ENCODE results near the gene KCMF1. TPM values are rescaled to one million over a fixed set of nuclear protein-coding genes. Genes with fewer than 3 reads are reported as not detected.

The KCMF1 gene
- total RNA-seq, 4 donors from 2014 or later = 41.5 to 97.3 (median 55.5) TPM

- DNase-seq = no peak
- in situ Hi-C loops (cut with MboI; ENCODE audit: low pct_ligation_motif_present in 1 of 4, low pct_unique_long_range_greater_than_20kb in 1 of 4, low sequenced_read_pairs in 3 of 4) = no loop called here
- intact Hi-C loops (cut with DNase I; ENCODE audit: low total_unique reads) = no loop called here
- 72 to 83% methylated on average over 2 of the region's 2 CpGs for WGBS, 2 donors (ENCODE audit: low coverage in 1 of 2)
- no peaks in the 10 kb centered on the region for H3K9me3 ChIP-seq
- no peaks in the 10 kb centered on the region for H3K36me3 ChIP-seq
- H3K4me3 ChIP-seq = no peak overlapping the region
- no peak for TF ChIP-seq POLR2AphosphoS5 (IDR thresholded peaks at IDR 0.05)
- TF ChIP-seq POLR2A (IDR thresholded peaks at IDR 0.05) = no peak
- no peak for TF ChIP-seq CTCF (IDR thresholded peaks at IDR 0.05)
- H3K4me1 ChIP-seq = no peaks in the 10 kb centered on the region
- H3K27me3 ChIP-seq = peaks cover 7% of the 10 kb centered on the region
- H3K27ac ChIP-seq = no peak overlapping the region
Measured at GRCh38 chr2:85091838-85092237, 120.9 kb downstream of the KCMF1 start.

DNA sequence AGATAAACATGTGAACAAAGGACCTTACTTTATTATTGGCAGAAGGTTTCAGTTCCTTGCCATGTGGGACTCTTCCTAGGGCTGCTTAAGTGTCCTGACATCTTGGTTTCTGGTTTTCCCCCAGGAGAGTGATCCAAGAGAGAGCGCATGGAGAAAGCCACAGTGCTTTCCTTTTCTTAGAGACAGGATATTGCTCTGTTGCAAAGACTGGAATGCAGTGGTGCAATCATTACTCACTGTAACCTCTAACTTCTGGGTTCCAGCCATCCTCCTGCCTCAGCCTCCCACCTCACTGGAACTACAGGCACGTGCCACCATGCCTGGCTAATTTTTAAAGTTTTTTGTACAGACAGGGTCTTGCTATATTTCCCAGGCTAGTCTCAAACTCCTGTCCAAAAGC is 124.1 kb downstream of the KCMF1 start:
- Histone ChIP-seq H3K4me3 (no peak overlapping the region), H3K4me1 (no peaks in the 10 kb centered on the region), H3K27me3 (no peaks in the 10 kb centered on the region), H3K36me3 (no peaks in the 10 kb centered on the region), H3K27ac (no peak overlapping the region), H3K9me3 (no peaks in the 10 kb centered on the region)
- 70% methylated on average over 2 of the region's 2 CpGs; no CpG with 5 or more reads in 1 of the 2 donors for WGBS, 2 donors (ENCODE audit: low coverage in 1 of 2)
- DNase-seq = no peak
- in situ Hi-C loops (cut with MboI; ENCODE audit: low pct_ligation_motif_present in 1 of 4, low pct_unique_long_range_greater_than_20kb in 1 of 4, low sequenced_read_pairs in 3 of 4) (no loop called here), intact Hi-C loops (cut with DNase I; ENCODE audit: low total_unique reads) (no loop called here)
- TF ChIP-seq POLR2A (IDR thresholded peaks at IDR 0.05) = no peak

DNA sequence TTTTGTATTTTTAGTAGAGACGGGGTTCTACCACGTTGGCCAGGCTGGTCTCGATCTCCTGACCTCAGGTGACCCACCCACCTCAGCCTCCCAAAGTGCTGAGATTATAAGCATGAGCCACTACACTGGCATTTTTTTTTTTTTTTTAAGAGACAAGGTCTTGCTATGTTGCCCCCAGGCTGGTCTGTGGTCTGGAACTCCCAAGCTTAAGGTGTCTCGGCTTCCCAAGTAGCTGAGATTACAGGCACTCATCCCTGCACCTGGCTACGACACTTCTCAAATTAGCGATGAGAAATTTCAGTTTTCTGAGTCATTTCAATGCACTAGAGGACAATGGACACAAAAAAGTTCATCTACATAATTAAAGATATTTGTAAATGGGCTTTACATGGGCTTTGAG is 125.7 kb downstream of the KCMF1 start:
- 80 to 85% methylated on average over 3 to 6 of the region's 6 CpGs for WGBS, 2 donors (ENCODE audit: low coverage in 1 of 2)
- H3K4me3 ChIP-seq = no peak overlapping the region
- H3K36me3 ChIP-seq = no peaks in the 10 kb centered on the region
- TF ChIP-seq EP300 (IDR thresholded peaks at IDR 0.05; ENCODE audit: low read depth) (no peak), POLR2AphosphoS5 (IDR thresholded peaks at IDR 0.05) (no peak), POLR2A (IDR thresholded peaks at IDR 0.05) (no peak), CTCF (IDR thresholded peaks at IDR 0.05) (no peak)
- H3K27ac ChIP-seq = no peak overlapping the region
- in situ Hi-C loops (cut with MboI; ENCODE audit: low pct_ligation_motif_present in 1 of 4, low pct_unique_long_range_greater_than_20kb in 1 of 4, low sequenced_read_pairs in 3 of 4) = no loop called here
- DNase-seq = no peak
- H3K9me3 ChIP-seq = no peaks in the 10 kb centered on the region
- intact Hi-C loops (cut with DNase I; ENCODE audit: low total_unique reads) = no loop called here
- no peaks in the 10 kb centered on the region for H3K4me1 ChIP-seq
- no peaks in the 10 kb centered on the region for H3K27me3 ChIP-seq

DNA sequence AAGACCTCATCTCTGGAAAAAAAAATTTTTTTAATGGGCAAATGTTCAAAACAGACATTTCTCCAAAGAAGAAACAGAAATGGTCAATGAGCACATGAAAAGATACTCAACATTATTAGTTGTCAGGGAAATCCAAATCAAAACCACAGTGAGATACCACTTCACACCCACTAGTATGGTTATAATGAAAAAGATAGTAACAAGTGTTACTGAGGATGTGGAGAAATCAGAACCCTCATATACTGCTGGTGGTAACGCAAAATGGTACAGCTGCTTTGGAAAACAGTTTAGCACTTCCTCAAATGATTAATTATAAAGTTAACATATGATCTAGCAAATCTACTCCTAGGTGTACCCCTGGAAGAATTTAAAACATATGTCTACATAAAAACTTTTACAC is 133.3 kb downstream of the KCMF1 start:
- 73% methylated on average over 1 of the region's 1 CpG for WGBS, 2 donors (ENCODE audit: low coverage in 1 of 2)
- no peaks in the 10 kb centered on the region for H3K9me3 ChIP-seq
- no peaks in the 10 kb centered on the region for H3K36me3 ChIP-seq
- no peak for DNase-seq
- H3K27ac ChIP-seq = no peak overlapping the region
- TF ChIP-seq POLR2AphosphoS5 (IDR thresholded peaks at IDR 0.05) (no peak), EP300 (IDR thresholded peaks at IDR 0.05; ENCODE audit: low read depth) (no peak), POLR2A (IDR thresholded peaks at IDR 0.05) (no peak), CTCF (IDR thresholded peaks at IDR 0.05) (no peak)
- intact Hi-C loops (cut with DNase I; ENCODE audit: low total_unique reads) = no loop called here
- no peaks in the 10 kb centered on the region for H3K4me1 ChIP-seq
- H3K4me3 ChIP-seq = no peak overlapping the region
- in situ Hi-C loops (cut with MboI; ENCODE audit: low pct_ligation_motif_present in 1 of 4, low pct_unique_long_range_greater_than_20kb in 1 of 4, low sequenced_read_pairs in 3 of 4) = no loop called here
- H3K27me3 ChIP-seq = no peaks in the 10 kb centered on the region

DNA sequence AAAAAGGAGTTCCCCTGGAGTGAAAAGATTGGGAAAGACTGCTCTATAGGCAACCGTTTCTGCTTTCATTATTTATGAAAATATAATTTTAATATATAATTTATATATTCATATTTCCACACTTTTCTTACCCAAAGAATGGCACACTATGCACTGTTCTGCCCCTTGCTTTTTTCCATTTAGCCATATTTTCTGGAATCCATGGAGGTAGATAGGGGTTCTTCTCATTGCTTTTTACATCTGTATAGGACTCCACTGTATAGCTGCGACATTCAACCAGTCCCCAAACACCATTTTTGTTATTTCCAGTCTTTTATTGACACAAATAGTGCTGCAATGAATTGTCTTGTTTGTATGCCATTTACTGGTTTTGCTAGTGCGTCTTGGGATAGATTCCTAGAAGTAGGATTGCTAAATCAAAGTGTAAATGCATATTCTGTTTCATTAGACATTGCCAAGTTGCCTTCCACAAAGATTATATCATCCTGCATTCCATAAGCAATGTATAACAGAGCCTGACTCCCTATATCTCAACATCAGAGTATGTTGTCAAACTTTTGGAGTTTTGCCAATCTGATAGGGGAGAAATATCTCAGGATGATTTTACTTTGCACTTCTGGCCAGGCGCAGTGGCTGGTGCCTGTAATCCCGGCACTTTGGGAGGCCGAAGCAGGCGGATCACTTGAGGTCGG is 135.7 kb downstream of the KCMF1 start:
- no peak for TF ChIP-seq POLR2AphosphoS5 (IDR thresholded peaks at IDR 0.05)
- no peak for TF ChIP-seq POLR2A (IDR thresholded peaks at IDR 0.05)
- no peak for TF ChIP-seq EP300 (IDR thresholded peaks at IDR 0.05; ENCODE audit: low read depth)
- no peak for TF ChIP-seq CTCF (IDR thresholded peaks at IDR 0.05)
- H3K9me3 ChIP-seq = no peaks in the 10 kb centered on the region
- H3K27me3 ChIP-seq = no peaks in the 10 kb centered on the region
- H3K4me3 ChIP-seq = no peak overlapping the region
- in situ Hi-C loops (cut with MboI; ENCODE audit: low pct_ligation_motif_present in 1 of 4, low pct_unique_long_range_greater_than_20kb in 1 of 4, low sequenced_read_pairs in 3 of 4) = no loop called here
- DNase-seq = no peak
- intact Hi-C loops (cut with DNase I; ENCODE audit: low total_unique reads) = no loop called here
- H3K27ac ChIP-seq = no peak overlapping the region
- H3K36me3 ChIP-seq = no peaks in the 10 kb centered on the region
- H3K4me1 ChIP-seq = no peaks in the 10 kb centered on the region
- 55% methylated on average over 3 to 8 of the region's 8 CpGs for WGBS, 2 donors (ENCODE audit: low coverage in 1 of 2)

Measured in transverse colon (tissue), 4 donors.